HG03342 (cell line): ENCODE measurements around the gene CUX1.
A peak's percentile ranks its signal among the peaks of the same experiment; 100 is the strongest.
"Not testable (repeated sequence)": the region's sequence is repeated elsewhere in the genome, so short reads cannot be mapped to it uniquely, and the experiment has no call there.

Source experiments
- ATAC-seq: cut with Tn5 transposase; IDR thresholded peaks from one replicate; pipeline ENCODE4 v1.9.1; 2021; ENCODE audit warnings: mild to moderate bottlenecking, moderate library complexity; ENCODE audit not compliant: unreplicated experiment

The CUX1 gene

GRCh38 chr7:101792682-101793071, 24.7 kb upstream of the CUX1 start:
- not testable (repeated sequence) for ATAC-seq

- ATAC-seq = no peak
Measured at GRCh38 chr7:101795461-101795860, 22.0 kb upstream of the CUX1 start.

- ATAC-seq = not testable (repeated sequence)
Measured at GRCh38 chr7:101798173-101798572, 19.3 kb upstream of the CUX1 start.

GRCh38 chr7:101803203-101804087, 14.0 kb upstream of the CUX1 start:
- ATAC-seq = no peak

- no peak for ATAC-seq
Measured at GRCh38 chr7:101804088-101804963, 13.1 kb upstream of the CUX1 start.

- no peak for ATAC-seq
Measured at GRCh38 chr7:101804967-101805366, 12.5 kb upstream of the CUX1 start.

- no peak for ATAC-seq
Measured at GRCh38 chr7:101812595-101812994, 4.8 kb upstream of the CUX1 start.

- no peak for ATAC-seq
Measured at GRCh38 chr7:101813402-101814019, 3.9 kb upstream of the CUX1 start.

- ATAC-seq = no peak
Measured at GRCh38 chr7:101814081-101814990, 3.1 kb upstream of the CUX1 start.

- peak; percentile 36 for ATAC-seq
Measured at GRCh38 chr7:101814991-101815825, 2.2 kb upstream of the CUX1 start.

- ATAC-seq = peak; percentile 61
Measured at GRCh38 chr7:101815826-101816594, 1.4 kb upstream of the CUX1 start.

GRCh38 chr7:101816595-101817470, 593 bp upstream of the CUX1 start:
- ATAC-seq = peak; percentile 16

- no peak for ATAC-seq
Measured at GRCh38 chr7:101818287-101819071, 1.1 kb downstream of the CUX1 start.

- ATAC-seq = no peak
Measured at GRCh38 chr7:101819183-101819582, 1.8 kb downstream of the CUX1 start.

GRCh38 chr7:101819913-101820522, 2.6 kb downstream of the CUX1 start:
- ATAC-seq = no peak

- ATAC-seq = no peak
Measured at GRCh38 chr7:101820703-101821102, 3.3 kb downstream of the CUX1 start.
